GM23248 (cell line): ENCODE data around the gene CGB3. TPM values are rescaled to one million over a fixed set of nuclear protein-coding genes. Genes with fewer than 3 reads are reported as not detected.

ENCODE experiments used
- DNase-seq: peaks from one replicate; pipeline ENCODE4 v3.0.0-alpha.2; 2015
- H2AFZ ChIP-seq: fragments of 200-600 bp; sonication (generic); 2 replicates; pipeline ENCODE4 v1.6.1; 2016; ENCODE audit warnings: antibody characterized with exemption
- H3F3A ChIP-seq: fragments of 200-600 bp; sonication (generic); 2 replicates; pipeline ENCODE4 v1.6.1; 2016; ENCODE audit warnings: mild to moderate bottlenecking, antibody characterized with exemption, mixed run types; ENCODE audit not compliant: insufficient read depth
- H3K27ac ChIP-seq: fragments of 200-600 bp; sonication (generic); 2 replicates; pipeline ENCODE4 v1.5.1; 2016; ENCODE audit warnings: mild to moderate bottlenecking
- H3K27me3 ChIP-seq: fragments of 200-600 bp; sonication (generic); replicated peaks from 2 replicates; pipeline ENCODE4 v1.6.1; 2016; ENCODE audit warnings: mild to moderate bottlenecking; ENCODE audit not compliant: insufficient read depth
- H3K36me3 ChIP-seq: fragments of 200-600 bp; sonication (generic); 2 replicates; pipeline ENCODE4 v1.6.1; 2016; ENCODE audit warnings: low read depth, mild to moderate bottlenecking
- H3K4me1 ChIP-seq: fragments of 200-600 bp; sonication (generic); 2 replicates; pipeline ENCODE4 v1.6.1; 2016; ENCODE audit warnings: mild to moderate bottlenecking; ENCODE audit not compliant: insufficient read depth
- H3K4me2 ChIP-seq: fragments of 200-600 bp; sonication (generic); one replicate; pipeline ENCODE4 v1.6.1; 2016; ENCODE audit warnings: mild to moderate bottlenecking; ENCODE audit not compliant: unreplicated experiment
- H3K4me3 ChIP-seq: fragments of 200-600 bp; sonication (generic); 2 replicates; pipeline ENCODE4 v1.5.1; 2016; ENCODE audit warnings: mild to moderate bottlenecking
- H3K79me2 ChIP-seq: fragments of 200-600 bp; sonication (generic); 2 replicates; pipeline ENCODE4 v1.6.1; 2016; ENCODE audit warnings: mild to moderate bottlenecking; ENCODE audit not compliant: insufficient read depth
- H3K9ac ChIP-seq: fragments of 200-600 bp; sonication (generic); 2 replicates; pipeline ENCODE4 v1.6.1; 2016; ENCODE audit warnings: mild to moderate bottlenecking
- H3K9me2 ChIP-seq: fragments of 200-600 bp; sonication (generic); 2 replicates; pipeline ENCODE4 v1.6.1; 2016; ENCODE audit warnings: mixed run types, mild to moderate bottlenecking, moderate library complexity; ENCODE audit not compliant: insufficient read depth
- H3K9me3 ChIP-seq: fragments of 200-600 bp; sonication (generic); one replicate; pipeline ENCODE4 v1.6.1; 2017; ENCODE audit warnings: low read depth
- H4K20me1 ChIP-seq: fragments of 200-600 bp; sonication (generic); 2 replicates; pipeline ENCODE4 v1.6.0; 2016; ENCODE audit not compliant: insufficient read depth
- EZH2 ChIP-seq: fragments of 200-600 bp; sonication (generic); IDR thresholded peaks from 2 replicates; pipeline ENCODE4 v1.6.1; 2018; ENCODE audit warnings: antibody characterized with exemption, mild to moderate bottlenecking; ENCODE audit not compliant: insufficient read depth, poor library complexity, severe bottlenecking
- EZH2phosphoT487 ChIP-seq: fragments of 200-600 bp; sonication (generic); IDR thresholded peaks from 2 replicates; pipeline ENCODE4 v1.6.1; 2018; ENCODE audit warnings: antibody characterized with exemption, moderate library complexity, mild to moderate bottlenecking, low read depth; ENCODE audit not compliant: insufficient read depth
- WGBS, 2 experiments: methylation state at CpG; one replicate each; pipeline ENCODE4 v1.1.6; 2015 to 2017; ENCODE audit warnings: low lambda C conversion rate in 2 of 2, low coverage in 1 of 2; ENCODE audit errors: missing lambda C conversion rate in 2 of 2; 5-methylcytosine and 5-hydroxymethylcytosine counted together
- in situ Hi-C: fragments of 300-500 bp; cut with MboI; formaldehyde crosslinking; loops from 2 replicates; pipeline ENCODE4 v1.15.0; 2020
- polyA plus RNA-seq: library from polyadenylated mRNA; unstranded; fragments of >200 nt; fragmentation: Nextera tagmentation; extraction: Ambion mirVana; gene quantifications from 2 replicates; pipeline ENCODE4 v1.2.1, GENCODE V29; 2016
- total RNA-seq: library from RNA; depleted of rRNA; stranded (reverse); fragments of >200 nt; shearing (Covaris generic); gene quantifications from 2 replicates; pipeline ENCODE4 v1.2.3, GENCODE V29; 2014

The CGB3 gene
- total and polyA plus RNA-seq, 2 experiments from 2014 or later, result 0.76 TPM; not detected in 1

DNA sequence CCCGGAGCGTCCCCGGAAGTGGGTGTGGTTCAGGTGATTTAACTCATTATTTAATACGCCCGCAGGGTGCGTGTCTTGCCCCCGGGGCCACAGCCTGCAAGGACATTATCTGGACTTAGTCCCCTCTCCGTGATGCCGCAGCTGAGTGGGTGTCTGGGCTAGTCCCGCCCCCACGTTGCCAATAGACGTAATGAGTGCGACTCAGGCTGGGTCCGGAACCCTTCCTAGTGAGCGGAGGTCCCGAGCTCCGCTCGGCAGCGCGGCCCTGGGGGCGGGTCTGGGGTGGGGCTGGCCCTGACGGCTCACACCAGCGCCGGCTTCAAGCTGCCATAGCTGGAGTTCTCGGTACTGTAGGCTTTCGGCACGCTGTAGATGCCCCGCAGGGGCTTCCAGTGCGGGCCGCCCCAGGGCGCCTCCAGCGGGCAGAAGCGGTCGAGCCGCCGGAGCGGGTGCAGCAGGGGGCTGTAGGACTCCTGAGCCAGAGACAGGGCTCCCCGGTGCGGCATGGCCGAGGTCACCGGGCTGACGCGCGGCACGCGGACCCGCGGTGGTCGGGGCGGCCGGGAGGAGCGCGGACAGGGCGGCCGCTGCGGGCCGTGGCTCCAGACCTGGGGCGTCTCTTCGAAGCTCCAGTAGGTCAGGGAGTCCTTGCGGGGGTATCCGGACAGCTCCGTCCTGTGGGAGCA lies 6.3 kb downstream of the CGB3 start:
- H3K4me2 ChIP-seq, result peak overlapping the region; percentile 87
- H3K79me2 ChIP-seq, result no peaks in the 10 kb centered on the region
- H4K20me1 ChIP-seq, result no peaks in the 10 kb centered on the region
- peaks cover 9% of the 10 kb centered on the region for H3K4me1 ChIP-seq
- no peaks in the 10 kb centered on the region for H3K9me2 ChIP-seq
- peak overlapping the region; percentile 28; the same call in 1 of the 2 replicates for H3K9ac ChIP-seq
- no peaks in the 10 kb centered on the region for H3K36me3 ChIP-seq
- peak overlapping the region; percentile 71 for H2AFZ ChIP-seq
- no peaks in the 10 kb centered on the region for H3F3A ChIP-seq
- H3K9me3 ChIP-seq, result no peaks in the 10 kb centered on the region
- peak overlapping the region; percentile 75 for H3K4me3 ChIP-seq
- H3K27ac ChIP-seq, result no peak overlapping the region
- 4% methylated on average over 41 to 61 of the region's 62 CpGs for WGBS, 2 experiments
- in situ Hi-C loops, result no loop called here
- H3K27me3 ChIP-seq, result no peaks in the 10 kb centered on the region
- TF ChIP-seq EZH2, result no peak
- no peak for TF ChIP-seq EZH2phosphoT487
- DNase-seq, result peak; percentile 83

DNA sequence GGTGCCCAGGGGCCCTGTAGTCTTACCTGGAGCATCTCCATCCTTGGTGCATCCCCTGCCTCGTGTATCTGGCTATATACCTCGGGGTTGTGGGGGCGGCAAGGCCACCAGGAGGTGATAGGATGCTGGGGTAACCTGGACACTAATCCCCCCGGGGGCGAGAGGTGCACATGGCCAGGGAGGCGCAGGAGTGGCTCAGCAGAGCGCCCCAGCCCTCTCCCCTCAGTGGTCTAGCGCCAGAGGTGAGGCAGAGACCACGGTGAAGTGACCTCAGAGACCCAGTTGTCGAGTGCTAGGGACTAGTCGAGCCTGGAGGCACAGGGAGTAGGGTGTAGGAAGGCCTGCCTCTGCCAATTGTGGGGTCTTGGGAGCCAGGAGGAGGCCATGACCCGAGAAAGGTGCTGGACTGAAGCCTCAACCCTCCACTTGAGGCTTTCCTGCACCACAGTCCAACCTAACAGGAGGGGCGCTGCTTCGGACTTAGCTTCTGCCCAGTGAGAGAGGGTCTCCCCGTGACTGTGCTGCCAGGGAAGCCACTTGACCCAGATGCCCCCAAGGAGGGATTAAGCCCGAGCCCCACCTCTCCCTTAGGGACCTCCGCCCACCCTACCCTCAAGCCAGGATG lies 7.0 kb downstream of the CGB3 start, which contains the start of gene LHB:
Gene LHB (minus strand): TSS at position 51 of the 625 bp plus-strand sequence. CDS start 10 bp downstream, at position 41.
- H3K9me2 ChIP-seq, result no peaks in the 10 kb centered on the region
- H2AFZ ChIP-seq, result peak within 1 kb of the TSS; percentile 71
- no peaks in the 10 kb centered on the region for H3K9me3 ChIP-seq
- H3F3A ChIP-seq, result no peaks in the 10 kb centered on the region
- H3K4me3 ChIP-seq, result peak within 1 kb of the TSS; percentile 75
- peaks cover 9% of the 10 kb centered on the region for H3K4me1 ChIP-seq
- H3K27ac ChIP-seq, result no peak within 1 kb of the TSS
- H3K79me2 ChIP-seq, result no peaks in the 10 kb centered on the region
- no peaks in the 10 kb centered on the region for H4K20me1 ChIP-seq
- H3K4me2 ChIP-seq, result peak within 1 kb of the TSS; percentile 87
- WGBS, 2 experiments, result 70 to 71% methylated on average over 17 of the region's 17 CpGs
- H3K9ac ChIP-seq, result peak within 1 kb of the TSS; percentile 28; the same call in 1 of the 2 replicates
- DNase-seq, result no peak
- H3K27me3 ChIP-seq, result no peaks in the 10 kb centered on the region
- TF ChIP-seq EZH2phosphoT487 (no peak), EZH2 (no peak)
- H3K36me3 ChIP-seq, result no peaks in the 10 kb centered on the region
- in situ Hi-C loops, result no loop called here

DNA sequence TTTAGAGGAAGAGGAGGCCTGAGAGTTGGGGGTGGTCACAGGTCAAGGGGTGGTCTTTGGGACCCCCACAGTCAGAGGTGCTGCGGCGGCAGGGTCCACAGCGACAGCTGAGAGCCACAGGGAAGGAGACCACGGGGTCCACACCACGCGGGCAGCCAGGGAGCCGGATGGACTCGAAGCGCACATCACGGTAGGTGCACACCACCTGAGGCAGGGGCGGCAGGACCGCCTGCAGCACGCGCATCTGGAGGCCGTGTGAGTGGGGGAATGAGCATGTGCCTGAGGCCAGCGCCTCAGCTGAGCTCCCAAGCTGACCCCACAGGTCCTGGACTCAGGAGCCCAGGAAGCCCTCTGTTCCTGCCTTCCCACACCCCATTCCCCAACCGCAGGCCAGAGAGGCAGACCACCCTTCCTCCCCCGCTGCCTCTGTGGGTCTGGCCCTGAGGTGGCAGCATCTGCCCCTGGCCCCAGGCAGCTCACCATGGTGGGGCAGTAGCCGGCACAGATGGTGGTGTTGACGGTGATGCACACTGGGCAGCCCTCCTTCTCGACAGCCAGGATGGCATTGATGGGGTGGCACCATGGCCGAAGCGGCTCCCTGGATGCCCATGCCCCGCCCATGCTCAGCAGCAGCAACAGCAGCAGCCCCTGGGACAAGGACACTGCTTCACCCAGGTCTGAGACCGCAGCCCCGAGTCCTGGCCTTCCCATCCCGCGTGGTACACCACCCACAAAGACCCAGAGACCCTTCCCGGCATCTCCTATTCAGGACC lies 7.9 kb downstream of the CGB3 start:
- TF ChIP-seq EZH2phosphoT487, result no peak
- TF ChIP-seq EZH2, result no peak
- H3K9ac ChIP-seq, result no peak overlapping the region
- no peak overlapping the region for H3K27ac ChIP-seq
- H4K20me1 ChIP-seq, result no peaks in the 10 kb centered on the region
- H3F3A ChIP-seq, result no peaks in the 10 kb centered on the region
- no peak overlapping the region for H3K4me3 ChIP-seq
- no peaks in the 10 kb centered on the region for H3K79me2 ChIP-seq
- H2AFZ ChIP-seq, result no peak overlapping the region
- no peaks in the 10 kb centered on the region for H3K9me2 ChIP-seq
- no peak for DNase-seq
- in situ Hi-C loops, result no loop called here
- no peaks in the 10 kb centered on the region for H3K27me3 ChIP-seq
- H3K36me3 ChIP-seq, result no peaks in the 10 kb centered on the region
- WGBS, 2 experiments, result 88 to 95% methylated on average over 17 to 25 of the region's 29 CpGs
- H3K4me1 ChIP-seq, result peaks cover 9% of the 10 kb centered on the region
- no peaks in the 10 kb centered on the region for H3K9me3 ChIP-seq
- H3K4me2 ChIP-seq, result no peak overlapping the region

DNA sequence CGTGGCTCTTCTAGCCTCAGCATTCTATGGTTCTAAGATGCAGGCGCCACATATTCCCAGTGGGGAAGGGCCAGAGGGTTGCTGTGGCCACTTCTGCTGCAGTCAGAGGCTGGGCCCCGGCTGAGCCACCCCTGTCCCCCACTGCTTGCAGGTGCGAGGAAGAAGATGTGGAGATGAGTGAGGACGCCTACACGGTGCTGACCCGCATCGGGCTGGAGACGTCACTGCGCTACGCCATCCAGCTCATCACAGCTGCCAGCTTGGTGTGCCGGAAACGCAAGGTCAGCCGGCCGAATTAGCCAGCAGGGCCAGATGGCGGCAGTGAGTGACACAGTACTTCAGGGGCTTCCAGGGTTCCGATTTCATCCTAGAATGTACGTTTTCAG lies 9.3 kb downstream of the CGB3 start:
- Histone ChIP-seq H3K4me2 (no peak overlapping the region), H3K9me2 (no peaks in the 10 kb centered on the region), H3K4me1 (peaks cover 9% of the 10 kb centered on the region), H3F3A (no peaks in the 10 kb centered on the region), H3K27me3 (no peaks in the 10 kb centered on the region), H2AFZ (no peak overlapping the region), H3K9ac (no peak overlapping the region), H3K9me3 (no peaks in the 10 kb centered on the region), H3K27ac (no peak overlapping the region), H4K20me1 (no peaks in the 10 kb centered on the region), H3K36me3 (no peaks in the 10 kb centered on the region), H3K79me2 (no peaks in the 10 kb centered on the region), H3K4me3 (no peak overlapping the region)
- no peak for TF ChIP-seq EZH2phosphoT487
- no peak for TF ChIP-seq EZH2
- DNase-seq, result no peak
- in situ Hi-C loops, result no loop called here
- 90 to 92% methylated on average over 18 of the region's 18 CpGs for WGBS, 2 experiments
